ENCODE data around the gene VPS26A.

DNA sequence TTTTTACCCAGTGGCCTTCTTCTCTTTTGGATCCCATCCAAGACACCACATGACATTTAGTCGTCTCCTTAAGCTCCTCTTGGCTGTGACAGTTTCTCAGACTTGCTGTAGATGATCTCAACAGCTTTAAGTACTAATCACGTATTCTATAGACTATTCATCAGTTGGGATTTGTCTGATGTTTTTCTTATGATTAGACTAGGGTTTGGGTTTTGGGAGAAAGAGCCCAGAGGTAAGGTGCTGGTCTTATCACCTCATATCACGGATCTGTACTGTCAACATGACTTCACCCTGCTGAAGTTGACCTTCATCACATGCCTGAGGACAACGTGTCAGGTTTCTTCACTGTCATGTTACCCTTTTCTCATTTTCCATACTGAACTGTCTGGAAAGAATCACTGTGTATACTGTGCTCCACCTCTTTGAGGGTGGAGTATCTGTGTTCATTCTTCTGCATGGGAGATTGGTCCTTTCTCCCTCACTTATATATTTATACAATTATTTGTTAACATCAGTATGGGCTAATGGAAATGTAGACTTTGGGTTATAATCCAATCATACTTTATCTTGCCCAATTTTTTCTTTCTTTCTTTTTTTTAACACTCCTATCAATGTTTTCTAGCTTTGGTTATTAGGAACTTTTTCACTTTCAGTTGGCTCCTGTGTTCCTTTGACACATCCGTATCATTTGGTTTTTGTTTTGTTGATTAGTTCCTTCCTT, 89.8 kb downstream of the VPS26A start:
- TF ChIP-seq, protein P1, sequence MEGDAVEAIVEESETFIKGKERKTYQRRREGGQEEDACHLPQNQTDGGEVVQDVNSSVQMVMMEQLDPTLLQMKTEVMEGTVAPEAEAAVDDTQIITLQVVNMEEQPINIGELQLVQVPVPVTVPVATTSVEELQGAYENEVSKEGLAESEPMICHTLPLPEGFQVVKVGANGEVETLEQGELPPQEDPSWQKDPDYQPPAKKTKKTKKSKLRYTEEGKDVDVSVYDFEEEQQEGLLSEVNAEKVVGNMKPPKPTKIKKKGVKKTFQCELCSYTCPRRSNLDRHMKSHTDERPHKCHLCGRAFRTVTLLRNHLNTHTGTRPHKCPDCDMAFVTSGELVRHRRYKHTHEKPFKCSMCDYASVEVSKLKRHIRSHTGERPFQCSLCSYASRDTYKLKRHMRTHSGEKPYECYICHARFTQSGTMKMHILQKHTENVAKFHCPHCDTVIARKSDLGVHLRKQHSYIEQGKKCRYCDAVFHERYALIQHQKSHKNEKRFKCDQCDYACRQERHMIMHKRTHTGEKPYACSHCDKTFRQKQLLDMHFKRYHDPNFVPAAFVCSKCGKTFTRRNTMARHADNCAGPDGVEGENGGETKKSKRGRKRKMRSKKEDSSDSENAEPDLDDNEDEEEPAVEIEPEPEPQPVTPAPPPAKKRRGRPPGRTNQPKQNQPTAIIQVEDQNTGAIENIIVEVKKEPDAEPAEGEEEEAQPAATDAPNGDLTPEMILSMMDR (IDR thresholded peaks at IDR 0.05; ENCODE audit: low read length): no peak
- TF ChIP-seq EZH2 (IDR thresholded peaks at IDR 0.05; ENCODE audit: borderline replicate concordance, low read length): no peak

Data from OCI-LY1 (cell line).